PC-3 (cell line): ENCODE results near the gene ABLIM3.

Source experiments
- EZH2 ChIP-seq: fragments of 300-600 bp; sonication (generic); IDR thresholded peaks from one replicate; pipeline ENCODE4 v1.6.1; 2017; ENCODE audit warnings: antibody characterized with exemption, mild to moderate bottlenecking, low read length; ENCODE audit not compliant: unreplicated experiment
- TF ChIP-seq, protein P1 (sequence below): fragments of 300-600 bp; sonication (generic); conservative IDR thresholded peaks from 2 replicates; pipeline ENCODE4 v1.5.1; 2017; ENCODE audit warnings: antibody characterized with exemption, low read depth, mild to moderate bottlenecking, low read length

DNA sequence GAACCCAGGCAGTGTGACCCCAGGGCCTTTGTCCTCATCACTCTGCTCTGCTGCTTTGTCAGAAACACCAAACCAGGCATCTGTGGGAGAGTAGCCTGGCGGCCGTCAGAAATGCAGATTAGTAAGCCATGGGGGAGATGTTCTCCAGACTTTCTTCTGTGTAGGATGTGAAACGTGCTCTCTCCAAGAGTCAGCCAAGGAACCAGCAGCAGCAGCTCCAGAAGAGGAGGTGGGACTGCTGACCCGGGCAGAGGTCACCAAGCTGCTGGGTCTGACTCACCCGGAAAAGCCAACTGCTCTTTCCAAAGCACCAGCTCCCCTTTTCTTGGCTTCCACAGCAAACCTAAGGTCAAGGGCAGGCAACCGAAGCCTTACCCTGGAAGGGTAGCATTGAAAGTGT is 14.4 kb upstream of the ABLIM3 start:
- TF ChIP-seq, protein P1, sequence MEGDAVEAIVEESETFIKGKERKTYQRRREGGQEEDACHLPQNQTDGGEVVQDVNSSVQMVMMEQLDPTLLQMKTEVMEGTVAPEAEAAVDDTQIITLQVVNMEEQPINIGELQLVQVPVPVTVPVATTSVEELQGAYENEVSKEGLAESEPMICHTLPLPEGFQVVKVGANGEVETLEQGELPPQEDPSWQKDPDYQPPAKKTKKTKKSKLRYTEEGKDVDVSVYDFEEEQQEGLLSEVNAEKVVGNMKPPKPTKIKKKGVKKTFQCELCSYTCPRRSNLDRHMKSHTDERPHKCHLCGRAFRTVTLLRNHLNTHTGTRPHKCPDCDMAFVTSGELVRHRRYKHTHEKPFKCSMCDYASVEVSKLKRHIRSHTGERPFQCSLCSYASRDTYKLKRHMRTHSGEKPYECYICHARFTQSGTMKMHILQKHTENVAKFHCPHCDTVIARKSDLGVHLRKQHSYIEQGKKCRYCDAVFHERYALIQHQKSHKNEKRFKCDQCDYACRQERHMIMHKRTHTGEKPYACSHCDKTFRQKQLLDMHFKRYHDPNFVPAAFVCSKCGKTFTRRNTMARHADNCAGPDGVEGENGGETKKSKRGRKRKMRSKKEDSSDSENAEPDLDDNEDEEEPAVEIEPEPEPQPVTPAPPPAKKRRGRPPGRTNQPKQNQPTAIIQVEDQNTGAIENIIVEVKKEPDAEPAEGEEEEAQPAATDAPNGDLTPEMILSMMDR = no peak
- no peak for TF ChIP-seq EZH2
